HG03066 (cell line): Measurements from ENCODE around the gene PGF.

Experiments used
- ATAC-seq: cut with Tn5 transposase; IDR thresholded peaks from one replicate; pipeline ENCODE4 v1.9.1; 2021; ENCODE audit warnings: low read depth; ENCODE audit not compliant: unreplicated experiment

Gene PGF

DNA sequence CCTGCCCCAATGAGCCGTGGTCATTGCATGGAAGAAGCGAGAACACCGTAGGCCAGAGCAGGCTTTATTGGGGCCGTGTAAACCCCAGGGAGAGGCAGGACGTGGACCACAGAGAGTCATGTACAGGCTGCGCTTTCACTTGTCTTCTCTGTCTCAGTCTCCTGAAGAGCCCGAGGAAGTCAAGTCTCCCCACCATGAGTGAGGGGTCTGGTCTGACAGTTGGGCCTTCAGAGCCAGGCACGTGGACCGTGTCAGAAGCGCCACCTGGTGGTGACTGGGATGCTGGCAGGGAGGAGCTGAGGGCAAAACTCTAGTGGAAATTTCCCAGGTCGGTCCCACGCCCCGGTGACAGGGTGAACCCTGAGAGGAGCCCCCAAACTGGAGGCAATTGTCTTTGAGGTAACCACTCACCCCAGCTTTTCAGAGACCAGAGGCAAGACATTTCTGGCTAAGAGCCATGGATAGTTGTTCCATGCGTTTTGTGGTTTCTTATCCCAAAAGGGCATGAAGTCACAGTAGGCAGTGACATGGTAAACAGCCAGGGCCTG, 49.7 kb downstream of the PGF start:
- ATAC-seq: no peak

DNA sequence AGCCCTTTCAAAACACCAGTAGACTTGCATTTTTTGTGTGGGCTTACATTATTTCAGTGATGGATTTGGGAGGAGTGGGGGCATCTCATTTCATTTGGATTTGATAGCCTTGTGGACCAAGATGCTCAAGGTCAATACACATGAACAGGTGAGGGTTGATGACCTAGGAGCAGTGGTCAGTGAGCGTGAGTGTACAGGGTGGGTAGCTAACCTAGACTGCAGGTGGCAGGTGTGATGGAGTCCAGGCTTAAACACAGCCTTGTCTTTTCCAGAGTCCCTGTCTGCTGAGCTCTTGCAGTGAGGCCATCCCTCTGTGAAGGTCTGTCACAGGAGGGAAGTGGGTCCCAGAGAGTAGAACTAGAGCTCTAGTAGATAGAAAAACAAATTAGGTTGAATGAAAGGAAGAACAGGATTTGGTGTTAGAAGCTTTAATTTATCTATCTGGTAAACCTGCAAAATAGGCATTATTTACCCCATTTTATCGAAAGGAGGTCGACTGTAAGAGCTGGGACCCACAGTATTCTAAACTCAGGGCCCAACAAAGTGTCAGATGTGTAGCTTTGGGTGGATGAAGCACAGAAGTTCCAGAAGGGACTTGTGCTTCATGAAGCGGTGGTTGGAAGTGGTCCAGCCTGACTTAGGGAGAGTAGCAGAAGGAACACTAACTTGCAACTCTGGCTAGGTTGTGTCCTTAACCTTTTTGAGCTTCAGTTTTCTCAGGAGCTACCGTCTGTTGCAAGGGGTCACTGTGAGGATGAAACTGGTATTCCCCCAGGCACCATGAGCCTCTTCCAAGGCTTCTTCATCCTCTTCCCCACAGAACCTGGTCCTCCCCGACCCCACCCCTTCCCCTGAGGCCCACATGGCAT, 50.5 kb downstream of the PGF start:
- ATAC-seq: no peak

DNA sequence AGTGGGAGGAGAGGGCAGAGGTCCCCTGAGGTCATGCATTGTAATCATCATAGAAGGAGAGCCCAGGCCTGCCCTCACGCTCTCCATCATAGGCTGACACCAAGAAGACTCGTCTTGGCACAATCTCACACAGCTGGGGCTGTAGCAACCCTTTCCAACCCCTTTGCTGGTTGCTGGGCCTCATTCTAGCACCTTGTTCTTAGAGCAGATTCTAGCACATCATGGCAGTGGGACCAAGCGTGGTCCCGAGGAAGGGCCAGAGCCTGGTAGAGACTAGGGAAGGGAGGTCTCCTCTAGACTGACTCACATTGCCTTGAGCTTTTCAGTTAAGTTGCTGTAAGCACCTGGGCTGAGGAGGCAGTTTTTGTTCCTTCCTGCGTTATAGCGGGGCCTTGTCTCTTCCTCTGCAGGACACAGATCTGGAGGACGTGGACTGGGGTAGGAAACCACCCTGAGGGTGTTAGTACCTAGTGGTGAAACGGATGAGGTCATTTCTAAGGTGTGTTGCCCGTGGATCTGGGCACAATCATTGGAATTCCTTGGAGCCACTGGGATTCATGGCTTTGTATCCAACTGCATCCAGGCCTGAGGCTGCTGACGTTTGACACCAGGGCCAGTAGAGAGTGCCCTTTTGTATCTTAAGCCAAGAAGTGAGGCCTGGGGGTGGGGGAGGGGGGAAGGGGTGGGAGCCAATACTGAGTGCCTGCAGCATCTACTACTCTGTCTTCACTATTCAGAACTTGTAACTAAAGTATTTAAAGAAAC, 52.3 kb downstream of the PGF start:
- ATAC-seq: no peak

DNA sequence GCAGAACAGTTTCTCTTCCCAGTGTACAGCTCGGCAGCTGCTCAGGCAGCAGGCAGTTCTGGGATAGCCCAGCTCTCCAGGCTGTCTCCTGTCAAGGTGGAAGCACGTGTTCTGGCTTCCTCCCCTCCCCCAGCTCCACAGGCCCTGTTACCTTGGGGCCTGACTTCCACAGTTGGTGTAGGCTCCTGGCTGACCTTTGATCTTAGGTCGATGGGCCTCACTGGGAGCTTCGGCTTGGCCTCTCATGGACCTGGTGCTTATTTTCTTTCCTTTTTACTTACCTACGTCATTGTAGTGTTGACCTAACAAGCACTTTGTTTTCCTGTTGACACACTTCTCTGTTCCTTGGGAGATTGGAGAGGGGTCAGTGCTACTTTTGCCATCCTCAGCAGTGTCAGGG, 56.7 kb downstream of the PGF start:
- no peak for ATAC-seq

DNA sequence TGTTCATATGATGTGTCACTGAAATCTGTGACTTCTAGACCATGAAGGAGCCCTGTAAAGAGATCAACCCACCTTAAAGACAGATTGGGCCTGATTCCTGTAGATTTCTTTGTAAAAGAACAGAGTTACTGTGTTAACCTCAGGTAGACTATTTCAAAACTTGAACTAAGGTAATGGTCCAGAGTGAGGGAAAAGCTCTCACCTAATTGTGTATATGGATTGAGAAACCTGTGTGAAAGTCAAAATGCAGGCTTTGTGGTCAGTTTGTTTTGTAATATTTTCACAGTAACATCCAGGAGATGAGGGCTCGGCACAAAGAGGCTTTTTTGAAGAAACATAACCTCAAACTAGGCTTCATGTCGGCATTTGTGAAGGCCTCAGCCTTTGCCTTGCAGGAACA, 57.3 kb downstream of the PGF start:
- no peak for ATAC-seq

DNA sequence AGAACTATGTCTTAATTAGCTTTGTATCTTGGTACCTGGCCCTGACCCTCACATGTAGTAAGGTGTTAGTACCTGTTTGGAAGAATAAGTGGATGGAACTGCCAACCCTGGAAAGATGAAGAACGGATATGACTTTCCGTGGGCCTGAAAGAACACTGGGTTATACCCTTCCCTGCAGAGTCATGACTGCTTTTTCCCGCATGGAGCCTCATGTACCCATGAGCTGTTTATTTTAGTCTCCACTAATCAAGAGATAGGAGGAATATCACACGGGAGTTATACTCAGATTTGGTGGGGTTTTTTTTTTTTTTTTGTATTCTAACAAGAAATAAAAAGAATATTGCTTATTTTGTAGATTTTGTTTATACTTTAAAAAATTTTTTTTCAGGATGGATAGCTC, 57.8 kb downstream of the PGF start:
- no peak for ATAC-seq

DNA sequence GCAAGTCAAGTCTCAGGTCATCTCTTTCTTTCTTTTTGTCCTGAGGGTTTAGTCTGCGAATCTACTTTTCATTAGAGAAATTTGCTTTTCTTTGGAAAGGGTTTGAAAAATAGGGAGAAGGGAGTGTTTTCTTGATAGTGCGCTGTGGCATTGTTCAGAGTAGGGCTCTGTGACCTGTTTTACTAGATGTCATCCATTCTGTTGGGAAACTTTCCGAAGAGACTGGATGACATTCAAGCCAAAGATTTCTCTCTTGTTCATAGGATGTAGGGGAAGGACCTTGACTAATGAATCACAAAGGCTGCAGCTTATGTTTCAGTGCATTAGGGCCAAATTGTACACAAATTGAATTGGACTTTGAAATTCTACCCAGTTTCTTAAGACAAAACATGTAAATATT, 59.0 kb downstream of the PGF start:
- no peak for ATAC-seq

DNA sequence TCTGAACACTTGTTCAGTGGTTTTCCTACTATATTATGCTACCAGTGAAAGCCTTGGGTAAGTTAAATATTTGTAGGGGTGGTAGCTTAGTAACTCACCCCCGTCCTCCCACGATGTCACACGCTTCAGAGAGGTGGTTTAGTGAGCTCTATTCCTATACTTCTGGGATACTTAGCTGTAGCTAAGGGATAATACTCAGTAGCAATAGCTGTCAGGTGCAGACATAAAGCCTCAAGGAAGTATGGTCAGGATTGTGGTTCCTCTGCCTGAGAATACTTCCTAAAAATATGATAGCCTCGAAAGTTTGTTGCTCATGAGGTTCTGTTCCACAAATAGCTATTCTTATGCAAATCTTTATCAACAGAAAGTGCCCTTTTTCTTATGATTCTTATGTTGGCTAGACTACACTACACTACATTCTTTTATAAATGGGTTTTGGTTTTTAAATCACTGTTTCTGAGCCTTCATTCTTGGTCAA, 61.7 kb downstream of the PGF start:
- ATAC-seq: peak; percentile 63

DNA sequence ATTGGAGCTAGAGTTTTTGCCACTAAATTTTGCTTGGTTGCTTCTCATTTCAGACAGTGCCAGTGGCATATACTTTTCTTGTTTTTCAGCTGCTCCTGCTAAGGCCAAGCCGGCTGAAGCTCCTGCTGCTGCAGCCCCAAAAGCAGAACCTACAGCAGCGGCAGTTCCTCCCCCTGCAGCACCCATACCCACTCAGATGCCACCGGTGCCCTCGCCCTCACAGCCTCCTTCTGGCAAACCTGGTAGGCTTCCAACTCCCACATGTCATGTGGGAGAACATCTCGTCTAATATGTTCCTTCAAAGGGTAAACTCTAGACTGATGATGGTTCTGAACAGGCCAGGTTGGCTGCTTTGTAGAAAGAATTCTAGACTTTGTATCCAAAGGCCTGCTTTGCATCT, 62.7 kb downstream of the PGF start:
- no peak for ATAC-seq

DNA sequence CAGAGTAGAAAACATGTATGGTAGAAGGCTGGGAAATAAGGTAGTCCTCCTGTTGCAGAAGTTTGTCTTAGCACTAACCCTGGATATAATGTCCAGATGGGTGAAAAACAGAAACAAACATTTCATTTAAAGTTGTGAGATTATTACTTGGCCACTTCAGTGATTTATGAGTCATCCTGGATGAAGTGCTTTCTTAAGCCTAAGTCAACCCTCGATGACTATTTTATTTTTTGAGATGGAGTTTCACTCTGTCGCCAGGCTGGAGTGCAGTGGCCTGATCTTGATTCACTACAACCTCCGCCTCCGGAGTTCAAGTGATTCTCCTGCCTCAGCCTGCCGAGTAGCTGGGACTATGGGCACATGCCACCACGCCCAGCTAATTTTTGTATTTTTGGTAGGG, 63.5 kb downstream of the PGF start:
- no peak for ATAC-seq
